ENCODE results near the gene METTL23. TPM values are rescaled to one million over a fixed set of nuclear protein-coding genes. Genes with fewer than 3 reads are reported as not detected.

The METTL23 gene
- total and polyA plus RNA-seq, 11 donors = 22.1 to 33.7 (median 24.0) TPM

DNA sequence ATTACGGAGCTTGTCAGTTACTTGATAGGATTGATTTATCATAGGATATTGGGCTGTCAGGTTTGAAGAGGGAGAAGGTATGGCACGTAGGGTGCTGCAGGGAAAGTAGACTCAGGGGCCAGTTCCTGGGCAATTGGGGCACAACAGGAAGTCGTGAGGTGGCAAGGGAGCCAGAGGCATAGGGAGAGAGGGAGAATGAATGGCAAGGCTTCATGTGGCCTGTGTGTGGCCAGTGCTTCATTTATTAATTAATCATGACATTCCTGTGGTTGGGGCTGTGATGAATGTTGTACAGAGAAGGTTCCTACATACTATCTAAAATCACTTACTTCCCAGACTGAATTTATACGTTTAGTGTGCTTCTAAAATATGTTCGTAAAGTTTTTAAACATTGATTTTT lies 30.6 kb downstream of the METTL23 start:
- Histone ChIP-seq H3K4me1 (peaks cover 0 to 15% (median 0%) of the 10 kb centered on the region in 12 donors), H3K9me3 (no peaks in the 10 kb centered on the region), H3K27me3 (no peaks in the 10 kb centered on the region), H3K36me3 (peaks cover 0 to 91% (median 50%) of the 10 kb centered on the region in 9 donors), H3K27ac (no peak overlapping the region), H3K4me3 (no peak overlapping the region)
- intact Hi-C loops (cut with DNase I) = loop anchor here in 1 of 10 donors (10.0 kb wide), 1 partner anchor 78 kb away; no protein-coding TSS in a partner anchor
- ATAC-seq (no peak), DNase-seq (no peak)
- WGBS, 4 donors = 92 to 97% (median 94%) methylated on average over 5 of the region's 5 CpGs
- TF ChIP-seq POLR2A (IDR thresholded peaks at IDR 0.05) (no peak), CTCF (IDR thresholded peaks at IDR 0.05) (no peak)

DNA sequence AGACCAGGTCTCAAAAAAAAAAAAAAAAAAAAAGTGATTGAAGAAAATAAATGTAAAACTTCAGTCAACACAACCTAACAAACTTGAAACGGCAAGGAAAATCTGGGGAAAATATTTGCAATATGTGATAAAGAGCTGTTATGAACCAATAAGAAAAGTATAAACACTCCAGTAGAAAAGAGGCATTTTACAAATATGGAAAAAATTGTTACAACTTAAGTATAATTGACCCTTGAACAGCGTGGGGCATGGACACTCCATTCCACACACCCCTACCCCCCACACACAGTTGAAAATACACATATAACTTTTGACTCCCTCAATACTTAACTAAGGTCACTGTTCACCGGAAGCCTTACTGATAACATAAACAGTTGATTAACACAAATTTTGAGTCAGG lies 31.9 kb downstream of the METTL23 start:
- Histone ChIP-seq H3K4me1 (peaks cover 0 to 4% (median 0%) of the 10 kb centered on the region in 12 donors), H3K9me3 (no peaks in the 10 kb centered on the region), H3K27ac (no peak overlapping the region), H3K27me3 (no peaks in the 10 kb centered on the region), H3K36me3 (peaks cover 0 to 85% (median 50%) of the 10 kb centered on the region in 9 donors), H3K4me3 (no peak overlapping the region)
- no peak for DNase-seq
- 92 to 96% (median 94%) methylated on average over 3 of the region's 3 CpGs for WGBS, 4 donors
- no peak for TF ChIP-seq POLR2A (IDR thresholded peaks at IDR 0.05)
- no peak for TF ChIP-seq CTCF (IDR thresholded peaks at IDR 0.05)
- ATAC-seq = no peak
- intact Hi-C loops (cut with DNase I) = loop anchor here in 1 of 10 donors (10.0 kb wide), 1 partner anchor 76 kb away; no protein-coding TSS in a partner anchor

DNA sequence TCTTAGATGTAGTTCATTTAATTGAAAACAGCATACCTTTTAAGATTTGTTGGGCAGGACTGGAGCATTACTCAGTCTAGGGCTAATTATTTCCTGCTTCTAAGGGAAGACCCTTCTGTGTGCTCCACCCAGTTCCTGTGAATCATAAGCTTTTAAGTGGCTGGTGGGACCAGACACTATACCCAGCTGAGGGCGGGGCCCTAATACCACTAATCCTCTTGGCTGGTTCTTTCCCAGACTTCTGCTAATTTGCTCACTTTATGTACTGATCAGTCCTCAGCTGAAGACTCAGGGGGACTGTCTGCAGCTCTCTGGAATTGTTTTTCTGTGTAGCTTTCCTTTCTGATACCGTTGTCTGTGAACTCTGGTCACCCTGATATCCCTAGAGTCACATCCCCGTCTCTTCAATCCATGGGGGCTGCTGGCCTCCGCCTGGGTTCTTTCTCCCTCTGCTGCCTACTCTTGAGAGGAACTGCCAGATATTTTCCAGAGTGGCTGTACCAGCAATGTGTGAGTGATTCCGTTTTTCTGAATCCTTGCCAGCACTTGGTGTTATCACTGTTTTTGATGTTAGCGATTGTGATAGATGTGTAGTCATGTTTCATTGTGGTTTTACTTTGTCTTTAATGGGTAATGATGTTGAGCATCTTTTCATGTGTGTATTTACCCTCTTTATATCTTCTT lies 46.3 kb downstream of the METTL23 start:
- peaks cover 0 to 95% (median 74%) of the 10 kb centered on the region in 9 donors for H3K36me3 ChIP-seq
- intact Hi-C loops (cut with DNase I) = no loop called here
- no peaks in the 10 kb centered on the region for H3K9me3 ChIP-seq
- TF ChIP-seq POLR2A (IDR thresholded peaks at IDR 0.05) (no peak), CTCF (IDR thresholded peaks at IDR 0.05) (no peak)
- DNase-seq (peak in 1 of 5 donors; percentile 38), ATAC-seq (peak in 3 of 4 donors; percentile 83 to 89 (median 85))
- peak overlapping the region in 4 of 12 donors; percentile 17 to 64 (median 53) for H3K27ac ChIP-seq
- WGBS, 4 donors = 35 to 41% (median 38%) methylated on average over 6 of the region's 6 CpGs
- peak overlapping the region in 1 of 12 donors; percentile 21 for H3K4me3 ChIP-seq
- peaks cover 0 to 11% (median 6%) of the 10 kb centered on the region in 12 donors for H3K4me1 ChIP-seq
- no peaks in the 10 kb centered on the region for H3K27me3 ChIP-seq

GRCh38 chr17:76775021-76775600 lies 48.5 kb downstream of the METTL23 start:
- ATAC-seq = no peak
- intact Hi-C loops (cut with DNase I) = no loop called here
- TF ChIP-seq POLR2A (IDR thresholded peaks at IDR 0.05) (no peak), CTCF (IDR thresholded peaks at IDR 0.05) (no peak)
- H3K9me3 ChIP-seq = no peaks in the 10 kb centered on the region
- no peak overlapping the region for H3K27ac ChIP-seq
- H3K27me3 ChIP-seq = no peaks in the 10 kb centered on the region
- H3K36me3 ChIP-seq = peaks cover 0 to 95% (median 80%) of the 10 kb centered on the region in 9 donors
- WGBS, 4 donors = 78 to 86% (median 81%) methylated on average over 10 of the region's 10 CpGs
- no peak overlapping the region for H3K4me3 ChIP-seq
- DNase-seq = no peak
- H3K4me1 ChIP-seq = peaks cover 0 to 11% (median 6%) of the 10 kb centered on the region in 12 donors
